Measurements from ENCODE around the gene F7.

DNA sequence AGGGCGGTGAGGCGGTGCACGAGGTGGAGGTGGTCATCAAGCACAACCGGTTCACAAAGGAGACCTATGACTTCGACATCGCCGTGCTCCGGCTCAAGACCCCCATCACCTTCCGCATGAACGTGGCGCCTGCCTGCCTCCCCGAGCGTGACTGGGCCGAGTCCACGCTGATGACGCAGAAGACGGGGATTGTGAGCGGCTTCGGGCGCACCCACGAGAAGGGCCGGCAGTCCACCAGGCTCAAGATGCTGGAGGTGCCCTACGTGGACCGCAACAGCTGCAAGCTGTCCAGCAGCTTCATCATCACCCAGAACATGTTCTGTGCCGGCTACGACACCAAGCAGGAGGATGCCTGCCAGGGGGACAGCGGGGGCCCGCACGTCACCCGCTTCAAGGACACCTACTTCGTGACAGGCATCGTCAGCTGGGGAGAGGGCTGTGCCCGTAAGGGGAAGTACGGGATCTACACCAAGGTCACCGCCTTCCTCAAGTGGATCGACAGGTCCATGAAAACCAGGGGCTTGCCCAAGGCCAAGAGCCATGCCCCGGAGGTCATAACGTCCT, 43.4 kb downstream of the F7 start:
- TF ChIP-seq, protein P1, sequence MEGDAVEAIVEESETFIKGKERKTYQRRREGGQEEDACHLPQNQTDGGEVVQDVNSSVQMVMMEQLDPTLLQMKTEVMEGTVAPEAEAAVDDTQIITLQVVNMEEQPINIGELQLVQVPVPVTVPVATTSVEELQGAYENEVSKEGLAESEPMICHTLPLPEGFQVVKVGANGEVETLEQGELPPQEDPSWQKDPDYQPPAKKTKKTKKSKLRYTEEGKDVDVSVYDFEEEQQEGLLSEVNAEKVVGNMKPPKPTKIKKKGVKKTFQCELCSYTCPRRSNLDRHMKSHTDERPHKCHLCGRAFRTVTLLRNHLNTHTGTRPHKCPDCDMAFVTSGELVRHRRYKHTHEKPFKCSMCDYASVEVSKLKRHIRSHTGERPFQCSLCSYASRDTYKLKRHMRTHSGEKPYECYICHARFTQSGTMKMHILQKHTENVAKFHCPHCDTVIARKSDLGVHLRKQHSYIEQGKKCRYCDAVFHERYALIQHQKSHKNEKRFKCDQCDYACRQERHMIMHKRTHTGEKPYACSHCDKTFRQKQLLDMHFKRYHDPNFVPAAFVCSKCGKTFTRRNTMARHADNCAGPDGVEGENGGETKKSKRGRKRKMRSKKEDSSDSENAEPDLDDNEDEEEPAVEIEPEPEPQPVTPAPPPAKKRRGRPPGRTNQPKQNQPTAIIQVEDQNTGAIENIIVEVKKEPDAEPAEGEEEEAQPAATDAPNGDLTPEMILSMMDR (IDR thresholded peaks at IDR 0.05) = no peak
- no peak for TF ChIP-seq POLR2A (IDR thresholded peaks at IDR 0.05)
